NCI-H146 (cell line): Measurements from ENCODE around the gene MCTS1.
"Not testable (repeated sequence)": the region's sequence is repeated elsewhere in the genome, so short reads cannot be mapped to it uniquely, and the experiment has no call there.

Source experiments
- DNase-seq: peaks from one replicate; lab custom pipeline; 2025; lab: John Stamatoyannopoulos, UW

The MCTS1 gene

GRCh38 chrX:120629667-120630537, 26.0 kb downstream of the MCTS1 start, which contains the start of gene C1GALT1C1:
Gene C1GALT1C1, minus strand, starts transcription at chrX:120630054. Its CDS starts 2,888 bp downstream, at chrX:120627166.
- DNase-seq, result peak; percentile 97

- no peak for DNase-seq
Measured at GRCh38 chrX:120638619-120639018, 34.7 kb downstream of the MCTS1 start.

- DNase-seq, result no peak
Measured at GRCh38 chrX:120642871-120643270, 39.0 kb downstream of the MCTS1 start.

- DNase-seq, result no peak
Measured at GRCh38 chrX:120647127-120647526, 43.2 kb downstream of the MCTS1 start.

GRCh38 chrX:120652256-120652655, 48.4 kb downstream of the MCTS1 start:
- not testable (repeated sequence) for DNase-seq

- DNase-seq, result peak; percentile 42
Measured at GRCh38 chrX:120653000-120653399, 49.1 kb downstream of the MCTS1 start.

GRCh38 chrX:120660637-120661036, 56.7 kb downstream of the MCTS1 start:
- DNase-seq, result no peak
